GM21515 (cell line): Measurements from ENCODE around the gene ERMP1.

Source experiments
- ATAC-seq: cut with Tn5 transposase; IDR thresholded peaks from one replicate; pipeline ENCODE4 v1.9.1; 2021; ENCODE audit not compliant: unreplicated experiment

The ERMP1 gene

DNA sequence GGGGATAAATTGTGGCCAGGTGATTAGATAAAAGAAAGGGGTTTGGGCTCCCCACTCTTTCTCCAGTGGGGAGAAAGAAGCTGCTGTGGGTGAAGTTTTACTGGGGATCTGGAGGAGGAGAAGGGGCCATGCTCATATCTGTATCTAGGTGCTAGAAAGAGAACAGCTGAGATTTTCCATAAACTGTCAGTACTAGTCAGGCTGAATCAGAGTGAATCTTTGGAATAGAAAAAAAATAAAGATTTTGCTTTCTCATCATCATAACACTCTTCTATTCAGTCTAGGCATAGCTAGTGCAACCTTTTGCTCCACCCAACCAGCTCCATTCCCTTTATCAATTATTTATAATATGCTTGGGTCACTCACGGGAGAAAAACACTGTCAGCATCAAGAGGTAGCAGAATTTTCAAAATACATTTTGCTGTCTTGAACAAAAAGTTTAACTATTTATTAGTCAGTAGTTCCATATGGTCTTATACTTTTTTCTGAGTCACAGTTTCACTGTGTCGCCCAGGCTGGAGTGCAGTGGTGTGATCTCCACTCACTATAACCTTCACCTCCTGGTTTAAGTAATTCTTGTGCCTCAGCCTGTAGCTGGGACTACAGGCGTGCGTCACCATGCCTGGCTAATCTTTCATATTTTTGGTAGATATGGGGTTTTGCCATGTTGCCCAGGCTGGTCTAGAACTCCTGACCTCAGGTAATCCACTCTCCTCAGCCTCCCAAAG is 21.3 kb upstream of the ERMP1 start:
- no peak for ATAC-seq

DNA sequence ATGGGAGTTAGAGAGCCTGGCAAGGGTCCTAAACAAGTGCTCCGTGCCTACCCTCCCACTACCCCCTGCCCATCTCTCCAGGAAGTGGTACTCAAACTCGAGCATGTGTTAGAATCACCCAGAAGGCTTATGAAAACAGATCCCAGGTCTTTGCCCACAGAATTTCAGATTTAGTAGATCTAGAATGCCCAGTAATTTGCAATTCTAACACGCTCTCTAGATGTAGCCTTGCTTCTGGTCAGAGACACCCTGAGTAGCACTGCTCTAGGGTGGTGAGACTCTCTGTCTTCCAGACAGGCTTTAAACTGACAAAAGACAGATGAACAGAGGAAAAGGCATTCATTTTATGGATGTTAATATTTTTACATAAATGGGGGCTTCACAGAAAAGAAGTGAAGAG is 20.7 kb upstream of the ERMP1 start:
- ATAC-seq = no peak

DNA sequence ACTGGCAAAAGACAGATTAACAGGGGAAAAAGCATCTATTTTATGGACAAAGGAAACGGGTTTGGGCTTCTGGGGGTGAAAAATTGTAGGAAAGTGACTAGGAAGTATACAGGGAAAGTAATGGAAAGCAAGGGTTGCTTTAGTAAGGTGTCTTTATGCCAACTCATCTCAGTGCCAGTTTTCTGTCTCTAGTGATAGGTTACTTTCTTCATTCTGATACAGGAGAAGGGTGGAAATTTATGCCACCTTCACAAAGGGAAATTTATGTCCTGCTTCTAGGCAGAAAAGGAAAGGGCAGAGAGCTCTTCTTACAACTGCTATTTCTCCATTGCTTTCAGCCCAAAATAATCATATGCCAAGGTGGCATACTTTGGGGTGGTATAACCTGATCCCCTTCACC is 20.1 kb upstream of the ERMP1 start:
- ATAC-seq = no peak

DNA sequence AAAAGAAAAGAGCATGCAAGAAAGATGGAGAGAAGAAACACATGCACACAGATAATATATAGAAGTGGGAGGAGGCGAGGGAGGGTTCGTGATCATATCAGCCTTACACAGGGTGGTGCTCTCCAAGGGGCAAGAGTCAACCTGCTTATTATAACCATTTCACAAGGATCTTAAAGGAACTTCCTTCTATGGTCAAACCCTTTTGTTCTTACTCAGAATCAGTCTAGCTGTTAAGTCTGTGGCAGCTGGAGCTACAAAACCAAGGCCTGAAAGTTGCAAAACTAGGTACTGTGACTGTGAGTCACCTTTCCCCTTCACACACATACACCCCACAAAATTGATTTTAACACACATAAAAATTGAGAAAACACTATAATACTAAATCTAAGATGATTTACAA is 18.5 kb upstream of the ERMP1 start:
- ATAC-seq = peak; percentile 89

DNA sequence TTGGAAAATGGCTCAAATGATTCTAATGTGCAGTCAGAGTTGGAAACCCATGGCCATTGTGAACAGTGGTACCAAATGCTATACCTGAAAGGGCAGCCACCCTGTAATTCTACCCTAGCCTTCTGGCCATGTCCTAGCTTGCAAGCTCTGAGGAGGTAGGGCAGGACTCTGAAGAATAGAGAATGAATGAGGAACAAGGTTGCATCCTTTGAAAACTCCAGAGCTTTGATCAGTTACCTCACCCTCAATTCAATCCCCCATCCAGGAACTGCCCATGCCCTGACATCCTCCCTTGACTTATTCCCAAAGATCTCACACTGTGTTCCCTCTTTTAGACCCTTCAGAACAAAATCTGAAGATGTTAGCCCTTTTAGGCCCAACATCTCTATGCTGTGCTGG is 17.8 kb upstream of the ERMP1 start:
- no peak for ATAC-seq

DNA sequence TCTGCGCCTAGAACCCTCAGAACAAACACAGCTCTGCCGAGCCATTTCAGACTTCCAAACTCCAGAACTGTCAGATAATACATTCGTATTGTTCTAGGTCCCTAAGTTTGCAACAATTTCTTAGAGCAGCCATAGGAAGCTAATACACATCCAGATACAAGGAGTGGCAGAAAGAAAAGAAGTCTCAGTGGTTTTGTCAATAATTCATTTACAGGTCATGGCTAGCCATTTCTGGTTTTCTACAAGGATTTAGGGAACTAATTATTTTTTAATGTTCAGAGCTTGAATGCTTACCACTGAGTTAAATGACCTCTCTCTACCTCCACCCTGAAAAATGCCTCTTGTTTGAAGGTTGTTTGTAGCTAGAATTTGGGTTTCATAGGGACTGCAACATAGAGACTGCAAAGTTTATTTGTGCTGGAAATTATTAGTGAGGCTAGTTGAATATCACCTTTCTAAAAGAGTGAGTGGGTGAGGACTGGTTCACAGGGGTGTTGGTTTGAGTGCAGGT is 15.5 kb upstream of the ERMP1 start:
- ATAC-seq = no peak

DNA sequence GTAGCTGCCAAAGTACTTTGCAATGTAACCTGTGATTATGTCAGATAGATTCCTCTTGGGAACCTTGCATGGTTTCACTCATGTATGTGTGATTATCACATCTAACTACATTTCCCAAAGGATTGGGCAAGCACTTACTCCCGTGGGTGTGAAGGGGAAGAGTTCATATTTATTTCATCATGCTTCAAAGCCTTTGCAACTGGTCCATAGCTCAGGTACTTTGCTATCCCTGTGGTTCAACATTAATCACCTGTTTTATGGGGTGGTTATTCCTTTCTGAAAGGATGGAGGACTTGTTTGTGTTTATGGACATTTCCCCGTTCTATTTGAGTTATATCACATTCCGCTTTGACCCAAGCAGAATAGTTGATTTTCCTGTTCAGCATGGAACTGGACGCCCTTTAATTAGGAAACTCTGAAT is 13.6 kb upstream of the ERMP1 start:
- ATAC-seq = no peak

DNA sequence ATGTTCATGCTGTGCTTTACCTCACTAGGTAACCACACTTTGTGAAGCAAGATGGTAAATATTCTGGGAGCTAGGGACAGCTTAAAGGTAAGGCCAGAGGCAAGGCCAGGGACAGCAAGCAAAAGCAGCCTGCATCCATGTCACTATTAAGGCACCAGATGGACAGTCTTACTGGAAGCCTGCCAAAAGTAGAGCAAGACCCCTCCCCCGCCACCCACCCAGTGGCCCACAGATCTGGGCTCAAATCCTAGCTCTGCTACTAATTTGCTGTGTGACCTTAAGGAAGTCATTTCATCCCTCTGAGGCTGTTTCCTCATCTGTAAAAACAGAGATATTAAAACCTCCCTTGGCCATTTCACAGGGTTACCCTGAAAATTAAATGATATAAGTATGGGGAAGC is 13.2 kb upstream of the ERMP1 start:
- ATAC-seq = no peak

DNA sequence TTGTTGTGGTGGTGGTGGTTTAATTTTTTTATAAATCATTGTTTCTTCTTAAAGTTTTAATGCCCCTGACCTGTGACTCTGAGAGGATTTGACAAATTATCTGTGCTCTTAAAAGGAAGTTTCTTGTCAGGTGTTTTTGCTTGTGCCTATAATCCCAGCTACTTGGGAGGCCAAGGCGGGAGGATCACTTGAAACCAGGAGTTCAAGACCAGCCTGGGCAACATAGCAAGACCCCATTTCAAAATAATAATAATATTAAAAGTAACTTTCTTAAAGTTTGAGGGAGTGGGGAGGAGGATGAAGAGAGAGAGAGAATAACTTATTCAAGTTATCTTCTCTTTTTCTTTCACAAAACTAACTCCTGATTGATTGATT is 12.2 kb upstream of the ERMP1 start:
- ATAC-seq = no peak

DNA sequence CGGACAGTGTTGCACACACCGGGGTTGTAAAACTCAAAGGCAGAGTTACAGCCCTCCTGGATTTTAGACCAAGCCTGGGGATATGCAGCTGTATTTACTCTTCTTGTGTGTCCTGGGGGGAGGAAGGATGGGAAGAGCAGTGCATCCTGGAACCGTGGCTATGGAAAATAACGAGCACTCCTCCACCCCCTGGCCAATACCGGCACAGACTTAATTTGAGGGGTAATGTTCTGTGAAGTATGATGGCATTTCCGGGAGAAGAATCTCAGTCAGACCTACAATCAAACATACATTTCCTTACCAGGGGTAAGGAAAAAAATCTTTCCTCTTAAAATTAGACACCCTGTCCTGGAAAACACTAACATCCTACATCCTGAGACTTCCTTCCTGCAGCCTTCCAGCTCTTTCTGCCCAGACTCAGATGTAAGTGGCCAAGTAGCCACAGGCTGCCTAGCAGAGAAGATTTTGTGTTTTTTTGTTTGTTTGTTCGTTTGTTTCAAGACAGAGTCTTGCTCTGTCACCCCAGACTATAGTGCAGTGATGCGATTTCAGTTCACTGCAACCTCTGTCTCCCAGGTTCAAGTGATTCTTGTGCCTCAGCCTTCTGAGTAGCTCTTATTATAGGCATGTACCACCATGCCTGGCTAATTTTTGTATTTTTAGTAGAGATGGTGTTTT is 11.0 kb upstream of the ERMP1 start:
- ATAC-seq = no peak

DNA sequence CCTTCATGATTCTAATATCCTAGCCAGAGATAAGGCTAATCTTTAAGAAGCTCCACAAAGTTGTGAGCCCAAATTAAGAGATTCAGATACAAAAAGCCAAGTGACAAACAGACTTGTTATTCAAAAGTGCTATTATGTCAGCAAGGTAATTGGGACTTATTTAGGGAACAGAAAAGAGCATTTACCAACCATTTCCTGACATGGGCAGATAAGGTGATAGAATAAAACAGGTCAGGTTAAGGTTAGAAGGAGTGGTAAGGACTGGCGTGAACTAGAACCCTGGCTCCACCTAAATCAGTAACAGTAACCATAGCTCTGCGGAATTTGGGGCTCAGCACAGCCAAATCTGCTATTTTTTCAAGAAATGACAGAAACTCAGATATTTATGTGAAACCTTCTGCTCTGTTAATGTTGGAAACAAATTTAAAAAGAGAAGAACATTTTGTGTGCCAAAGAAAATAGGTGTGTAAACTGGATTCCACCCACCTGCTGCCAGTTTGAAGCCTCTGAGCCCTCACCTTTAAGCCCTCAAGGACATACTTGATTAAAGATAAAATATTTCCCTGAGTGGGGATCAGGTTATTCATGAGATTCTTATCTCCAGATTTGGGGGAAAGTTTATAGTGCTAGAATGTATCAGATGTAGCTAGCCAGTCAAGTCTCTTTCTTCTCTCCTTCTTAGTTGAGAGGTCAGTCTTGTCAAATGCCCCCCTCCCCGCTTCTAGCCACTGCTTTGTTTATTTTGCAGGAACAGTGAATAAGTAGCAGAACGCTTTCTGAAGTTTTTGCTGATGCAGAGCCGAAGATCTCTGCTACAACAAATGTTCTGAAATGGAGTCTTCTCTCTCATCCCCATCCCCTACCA is 10.2 kb upstream of the ERMP1 start:
- no peak for ATAC-seq

DNA sequence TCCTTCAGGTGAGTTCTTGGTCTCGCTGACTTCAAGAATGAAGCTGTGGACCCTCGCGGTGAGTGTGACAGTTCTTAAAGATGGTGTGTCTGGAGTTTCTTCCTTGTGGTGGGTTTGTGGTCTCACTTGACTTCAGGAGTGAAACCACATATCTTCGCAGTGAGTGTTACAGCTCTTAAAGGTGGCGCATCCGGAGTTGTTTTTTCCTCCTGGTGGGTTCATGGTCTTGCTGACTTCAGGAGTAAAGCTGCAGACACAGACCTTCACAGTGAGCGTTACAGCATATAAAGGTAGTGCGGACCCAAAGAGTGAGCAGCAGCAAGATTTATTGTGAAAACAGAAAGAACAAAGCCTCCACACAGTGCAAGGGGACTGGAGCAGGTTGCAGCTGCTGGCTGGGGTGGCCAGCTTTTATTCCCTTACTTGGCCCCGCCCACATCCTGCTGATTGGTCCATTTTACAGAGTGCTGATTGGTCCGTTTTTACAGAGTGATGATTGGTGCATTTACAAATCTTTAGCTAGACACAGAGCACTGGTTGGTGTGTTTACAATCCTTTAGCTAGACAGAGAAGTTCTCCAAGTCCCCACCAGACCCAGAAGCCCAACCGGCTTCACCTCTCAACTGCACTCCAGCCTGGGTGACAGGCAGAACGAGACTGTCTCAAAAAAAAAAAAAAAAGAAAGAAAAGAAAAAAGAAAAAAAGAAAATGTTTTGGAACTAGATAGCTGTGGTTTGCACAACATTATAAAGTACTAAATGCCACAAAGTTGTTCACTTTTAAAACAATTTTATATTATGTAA is 9.1 kb upstream of the ERMP1 start:
- no peak for ATAC-seq

DNA sequence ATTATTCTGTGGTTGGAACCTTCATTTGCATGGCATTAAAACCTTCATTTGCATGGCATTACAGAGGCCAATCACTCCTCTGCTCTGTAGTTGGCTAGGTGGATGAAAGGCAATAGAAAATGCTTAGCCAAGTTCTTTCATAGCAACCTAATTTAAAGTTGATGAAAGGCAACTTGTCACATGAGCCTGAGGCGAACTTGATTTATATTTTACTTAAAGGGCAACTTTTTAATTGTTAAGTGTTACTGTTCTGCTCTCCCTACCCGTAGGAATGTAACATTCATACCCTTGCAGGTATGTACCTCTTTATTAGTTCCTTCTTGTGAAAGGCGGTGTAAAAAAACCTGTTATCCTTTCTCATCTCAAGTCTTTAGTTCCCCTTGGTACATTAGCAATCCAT is 7.9 kb upstream of the ERMP1 start:
- no peak for ATAC-seq

DNA sequence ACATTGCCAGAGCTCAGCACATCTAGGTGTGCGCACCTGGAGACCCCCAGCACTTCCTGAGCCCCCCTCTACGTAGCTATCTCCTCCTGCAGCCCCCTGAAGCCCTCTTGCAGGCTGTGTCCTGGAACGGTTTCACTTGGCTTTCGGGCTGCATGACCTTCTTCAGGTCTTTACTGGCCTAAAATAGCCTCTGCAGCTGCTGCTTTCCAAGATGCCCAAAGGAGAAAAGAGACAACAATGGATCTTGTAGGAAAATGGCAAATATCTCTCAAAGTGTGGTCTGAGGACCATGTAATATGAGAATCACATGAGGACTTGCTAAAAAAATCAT is 6.6 kb upstream of the ERMP1 start:
- ATAC-seq = no peak

DNA sequence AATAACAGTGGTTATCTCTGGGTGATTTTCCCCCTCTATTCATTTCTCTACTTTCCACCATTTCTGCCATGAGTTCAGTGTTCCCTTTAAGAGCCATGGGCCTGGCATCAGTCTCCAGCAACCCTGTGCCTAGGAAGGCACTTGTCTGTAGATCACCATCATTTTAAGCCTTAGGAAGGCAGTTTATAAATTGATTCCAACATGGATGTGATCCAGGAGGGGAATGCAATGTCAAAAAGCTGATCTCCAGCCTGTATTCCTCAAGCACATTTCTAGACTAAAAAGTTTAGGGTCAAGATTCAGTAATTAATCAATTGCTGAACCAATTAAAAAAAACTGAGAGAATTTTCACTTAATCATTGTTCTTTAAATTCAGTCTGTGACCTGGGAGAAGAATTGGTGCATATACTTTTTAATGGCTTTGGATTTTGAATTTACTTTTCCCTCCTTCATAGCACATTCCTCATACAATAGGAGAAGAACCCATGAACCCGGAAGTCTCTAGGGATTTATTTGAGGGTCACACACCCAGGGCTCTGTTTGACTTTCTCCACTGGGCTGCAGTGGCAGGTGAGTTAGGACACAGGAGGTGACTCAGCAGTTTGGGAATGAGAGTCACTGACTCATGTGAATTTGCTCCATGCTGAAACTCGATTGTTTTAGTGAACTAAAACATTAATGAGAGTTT is 6.1 kb upstream of the ERMP1 start:
- ATAC-seq = no peak

DNA sequence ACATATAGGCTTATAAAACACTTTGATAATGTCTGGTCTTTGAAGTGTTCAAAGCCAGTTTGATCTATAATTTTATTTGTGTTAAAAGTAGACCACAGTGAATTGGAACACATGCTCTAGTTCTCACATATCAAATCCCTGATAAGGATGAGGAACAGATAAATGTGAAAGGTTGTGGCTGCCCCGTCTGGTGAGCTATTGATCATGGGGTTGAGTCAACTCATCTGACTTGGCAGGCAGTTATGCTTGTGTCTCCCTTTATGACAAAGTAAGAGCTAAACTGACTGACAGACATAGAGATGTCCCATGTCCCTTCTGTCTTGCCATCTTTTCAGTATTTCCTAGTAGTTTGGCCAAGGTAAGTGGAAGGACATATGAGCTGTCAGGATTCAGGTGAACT is 2.9 kb upstream of the ERMP1 start:
- no peak for ATAC-seq

DNA sequence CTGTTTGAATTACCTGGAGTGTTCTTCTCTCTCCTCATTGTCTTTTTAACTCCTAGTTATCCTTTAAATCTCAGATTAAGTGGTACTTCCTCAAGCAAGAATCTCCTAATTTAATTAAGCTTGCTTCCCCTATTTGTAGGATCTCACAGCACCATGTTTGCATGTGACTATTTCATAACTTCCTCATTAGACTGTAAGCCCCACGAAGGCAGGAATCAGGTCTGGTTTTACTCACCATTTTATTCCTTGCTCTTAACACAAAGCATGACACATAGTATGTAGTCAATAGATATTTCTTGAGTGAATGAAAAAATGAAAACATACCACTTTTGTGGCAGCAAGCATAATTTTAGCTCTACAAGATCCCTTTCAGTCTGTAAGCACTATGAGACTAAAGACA is 1.3 kb upstream of the ERMP1 start:
- no peak for ATAC-seq

DNA sequence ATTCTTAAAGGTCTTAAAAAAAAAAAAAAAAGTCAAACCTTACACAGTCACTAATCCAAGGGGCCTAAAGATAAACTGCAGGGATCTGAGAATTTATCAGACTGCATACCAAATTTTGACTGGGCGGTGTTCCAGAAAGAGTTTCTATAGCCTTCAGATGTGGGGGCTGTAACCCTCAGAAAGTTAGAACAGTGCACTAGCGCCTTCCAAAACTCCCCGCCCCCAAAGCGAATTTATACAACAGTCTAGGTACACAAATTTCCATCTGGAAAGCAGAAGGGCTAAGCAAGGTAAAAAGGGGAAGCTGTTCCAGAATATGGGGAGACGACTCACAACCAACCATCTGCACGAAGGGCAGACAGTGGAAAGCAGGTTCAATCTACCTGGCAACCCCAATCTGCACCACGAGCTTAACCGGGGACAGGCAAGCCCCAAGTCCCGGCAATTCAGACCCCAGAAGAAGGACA is 813 bp downstream of the ERMP1 start:
- peak; percentile 5 for ATAC-seq

DNA sequence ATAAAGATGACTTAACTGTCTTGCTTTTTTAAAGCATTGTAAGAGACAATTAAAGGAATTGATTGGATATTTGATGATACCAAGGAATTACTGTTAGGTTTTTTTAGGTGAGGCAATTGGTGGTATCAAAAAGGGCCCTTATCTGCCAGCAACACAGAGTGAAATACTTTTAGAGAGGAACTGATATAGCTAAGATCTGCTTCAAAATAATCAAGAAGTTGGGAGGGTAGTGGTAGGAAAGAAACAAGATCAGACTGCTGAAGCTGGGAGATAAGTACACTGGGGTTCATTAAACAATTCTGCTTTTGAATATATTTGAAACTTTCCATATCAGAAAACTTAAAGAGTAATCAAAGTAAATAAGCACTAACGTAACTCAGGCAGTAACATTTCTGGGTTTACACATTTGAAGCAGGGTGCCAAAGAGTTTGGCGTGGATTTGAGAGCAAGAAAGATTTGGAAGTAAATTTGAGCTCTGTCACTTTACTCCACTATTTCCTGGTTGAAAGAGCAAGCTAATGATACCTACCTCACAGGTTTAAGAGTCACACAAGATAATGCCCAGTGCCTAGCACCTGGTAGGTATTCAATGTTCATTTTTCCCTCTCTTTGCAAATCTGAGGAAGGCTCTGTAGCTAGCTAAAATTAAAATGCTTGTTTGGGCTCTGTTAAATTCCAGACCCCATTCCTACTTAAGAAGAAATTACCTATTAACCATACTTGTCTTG is 6.9 kb downstream of the ERMP1 start:
- no peak for ATAC-seq

DNA sequence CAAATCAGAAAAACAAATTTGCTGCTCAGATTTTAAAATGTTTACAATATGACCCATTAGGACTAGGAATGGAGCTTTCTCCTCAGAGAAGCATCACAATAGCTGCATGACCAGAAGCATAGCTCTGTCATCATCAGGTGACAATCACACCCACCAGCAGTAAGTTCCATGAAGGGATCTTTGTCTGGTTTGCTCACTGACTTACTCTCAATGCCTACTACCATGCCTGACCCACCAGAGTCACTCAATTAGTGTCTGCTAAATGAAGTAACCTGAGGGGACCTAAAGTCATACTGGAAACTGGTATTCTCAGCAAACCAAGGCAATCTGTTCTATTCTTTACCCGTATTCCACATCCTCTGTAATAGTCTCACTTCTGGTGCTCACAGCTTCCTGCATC is 7.7 kb downstream of the ERMP1 start:
- ATAC-seq = no peak
